Caki2 (cell line): Measurements from ENCODE around the gene CACNA1C. TPM values are rescaled to one million over a fixed set of nuclear protein-coding genes. Genes with fewer than 3 reads are reported as not detected.

Experiments
- DNase-seq: peaks from one replicate; pipeline ENCODE4 v3.0.0-alpha.2; 2015; ENCODE audit warnings: low read depth
- in situ Hi-C: cut with HindIII; loops from 2 replicates; pipeline ENCODE4 v1.10.0; 2016; ENCODE audit warnings: low sequenced_read_pairs, low pct_unique_long_range_greater_than_20kb, mixed read lengths
- total RNA-seq: library from RNA; depleted of rRNA; stranded (reverse); fragments of >200 nt; shearing (Covaris generic); gene quantifications from 2 replicates; pipeline ENCODE4 v1.2.3, GENCODE V29; 2014; ENCODE audit warnings: low replicate concordance

Gene CACNA1C
- total RNA-seq, 1 experiment from 2014 or later: 1.2 TPM

DNA sequence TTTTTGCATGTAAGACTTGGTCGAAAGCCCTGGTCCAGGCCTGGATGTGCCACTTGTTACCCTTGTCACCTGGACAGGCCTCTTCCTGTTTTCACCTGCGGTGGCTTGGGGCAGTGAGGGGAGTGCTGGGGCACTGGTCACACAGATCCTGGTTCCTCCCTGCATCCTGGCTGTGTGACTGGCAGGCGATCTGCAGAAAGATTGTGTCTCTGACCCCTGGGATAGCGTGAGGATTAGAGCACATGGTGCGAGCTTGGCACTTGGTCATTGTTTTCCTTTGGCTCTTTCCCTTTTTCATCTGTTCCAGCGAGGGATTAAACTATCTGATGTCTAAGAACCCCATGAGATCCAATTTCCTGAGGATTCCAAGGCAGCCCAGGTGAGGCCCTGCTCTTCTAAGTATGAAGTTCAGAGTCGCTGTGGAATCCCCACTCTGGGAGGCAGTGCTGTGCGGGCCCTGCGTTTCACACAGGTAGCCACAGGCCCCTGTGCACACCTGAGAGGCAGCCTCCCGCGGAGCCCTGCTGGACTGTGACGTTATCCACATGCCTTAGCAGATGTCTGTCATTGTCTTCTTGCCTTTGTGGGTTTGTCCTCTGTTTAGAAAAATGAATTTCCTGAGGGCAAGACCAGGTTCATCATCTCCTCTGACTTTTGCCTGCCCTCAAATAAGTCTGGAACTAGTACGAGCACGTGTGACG, 288.4 kb downstream of the CACNA1C start:
- in situ Hi-C loops: no loop called here
- no peak for DNase-seq

GRCh38 chr12:2341871-2342270, 289.1 kb downstream of the CACNA1C start:
- DNase-seq: no peak
- in situ Hi-C loops: no loop called here

DNA sequence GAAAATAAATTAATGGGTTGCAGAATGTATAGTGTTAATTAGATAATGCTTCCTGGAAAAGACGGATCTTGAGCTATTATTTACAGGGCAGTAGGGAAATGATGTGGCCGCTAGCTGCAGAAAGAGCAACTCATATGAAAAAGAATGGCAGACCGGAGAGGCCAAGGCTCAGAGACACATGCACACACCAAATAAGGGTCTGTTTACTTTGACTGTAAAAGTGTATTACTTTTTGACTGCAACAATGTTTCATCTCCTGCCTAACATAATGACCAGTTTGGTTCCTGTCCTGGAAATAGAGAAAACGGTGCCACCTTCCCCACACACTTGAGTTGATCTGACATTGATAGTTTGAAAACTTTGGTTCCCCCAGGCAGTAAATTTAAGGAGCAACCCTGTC, 290.9 kb downstream of the CACNA1C start:
- in situ Hi-C loops: no loop called here
- no peak for DNase-seq

- in situ Hi-C loops: no loop called here
- DNase-seq: no peak
These were observed 291.7 kb downstream of the CACNA1C start for GRCh38 chr12:2344476-2344875.

- in situ Hi-C loops: no loop called here
- DNase-seq: no peak
These were observed 292.1 kb downstream of the CACNA1C start for GRCh38 chr12:2344885-2345284.

DNA sequence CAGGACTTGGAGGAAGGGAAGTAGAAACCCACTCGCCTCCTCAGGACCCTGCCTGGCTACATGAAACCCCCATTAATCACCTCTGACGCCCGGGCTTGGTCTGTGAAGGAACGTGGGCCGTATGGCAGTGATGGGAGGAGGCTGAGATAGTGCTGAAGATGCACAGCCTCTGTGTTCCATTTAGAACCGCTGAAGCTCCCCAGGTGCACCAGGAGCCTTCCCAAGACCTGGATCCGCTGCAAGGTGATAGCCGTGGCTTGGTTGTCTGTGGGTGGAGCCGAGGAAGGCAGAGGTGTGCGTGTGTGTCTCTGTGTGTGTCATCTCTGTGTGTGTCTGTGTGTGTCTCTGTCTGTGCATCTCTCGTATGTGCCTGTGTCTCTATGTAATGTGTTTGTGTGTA, 293.1 kb downstream of the CACNA1C start:
- in situ Hi-C loops: no loop called here
- no peak for DNase-seq

- in situ Hi-C loops: no loop called here
- DNase-seq: no peak
These were observed 293.6 kb downstream of the CACNA1C start for GRCh38 chr12:2346416-2346815.

- in situ Hi-C loops: no loop called here
- no peak for DNase-seq
These were observed 294.5 kb downstream of the CACNA1C start for GRCh38 chr12:2347137-2347843.

GRCh38 chr12:2347844-2348481, 295.2 kb downstream of the CACNA1C start:
- DNase-seq: no peak
- in situ Hi-C loops: no loop called here

- in situ Hi-C loops: no loop called here
- no peak for DNase-seq
These were observed 295.7 kb downstream of the CACNA1C start for GRCh38 chr12:2348482-2348852.

DNA sequence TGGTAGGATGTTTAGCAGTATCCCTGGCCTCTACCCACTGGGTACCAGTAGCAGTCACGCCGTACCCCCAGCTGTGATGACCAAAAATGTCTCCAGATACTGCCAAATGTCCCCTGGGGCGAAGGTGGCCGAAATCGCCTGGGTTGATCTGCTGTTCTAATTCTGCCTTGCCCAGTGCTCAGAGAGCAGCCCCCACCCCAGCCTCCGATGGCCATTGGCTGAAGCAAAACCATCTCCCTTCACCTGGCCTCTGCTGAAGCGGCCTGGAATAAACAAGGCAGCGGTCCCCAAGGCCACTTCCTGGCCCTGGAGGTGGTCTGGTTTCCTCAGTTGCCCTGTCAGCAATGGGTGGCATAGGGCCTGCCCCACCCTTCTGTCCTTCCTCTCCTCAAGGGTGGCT, 298.4 kb downstream of the CACNA1C start:
- in situ Hi-C loops: no loop called here
- no peak for DNase-seq

- DNase-seq: no peak
- in situ Hi-C loops: no loop called here
These were observed 299.4 kb downstream of the CACNA1C start for GRCh38 chr12:2352203-2352602.

DNA sequence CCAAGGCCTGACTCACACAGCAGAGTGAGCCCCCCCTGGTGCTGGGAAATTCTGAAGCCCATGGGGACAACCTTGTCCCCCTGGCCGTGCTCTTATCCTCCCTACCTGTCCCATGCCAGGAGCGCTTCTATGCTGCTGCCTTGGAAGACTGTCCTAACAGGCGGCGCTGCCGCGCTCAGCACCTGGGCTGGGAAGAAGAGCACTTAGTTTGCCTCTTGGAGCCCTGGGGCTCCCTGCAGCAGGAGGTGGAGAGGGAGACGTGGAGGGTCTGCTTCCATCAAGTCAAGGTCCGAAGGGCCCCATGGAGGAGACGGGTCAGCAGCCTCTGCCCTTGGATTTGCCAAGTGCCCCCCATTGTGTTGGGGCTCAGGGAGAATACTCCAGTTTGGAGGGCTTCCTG, 300.5 kb downstream of the CACNA1C start:
- no peak for DNase-seq
- in situ Hi-C loops: no loop called here

- in situ Hi-C loops: no loop called here
- no peak for DNase-seq
These were observed 300.9 kb downstream of the CACNA1C start for GRCh38 chr12:2353691-2354090.

GRCh38 chr12:2354151-2354991, 301.6 kb downstream of the CACNA1C start:
- in situ Hi-C loops: no loop called here
- DNase-seq: no peak

GRCh38 chr12:2355198-2355597, 302.4 kb downstream of the CACNA1C start:
- no peak for DNase-seq
- in situ Hi-C loops: no loop called here

DNA sequence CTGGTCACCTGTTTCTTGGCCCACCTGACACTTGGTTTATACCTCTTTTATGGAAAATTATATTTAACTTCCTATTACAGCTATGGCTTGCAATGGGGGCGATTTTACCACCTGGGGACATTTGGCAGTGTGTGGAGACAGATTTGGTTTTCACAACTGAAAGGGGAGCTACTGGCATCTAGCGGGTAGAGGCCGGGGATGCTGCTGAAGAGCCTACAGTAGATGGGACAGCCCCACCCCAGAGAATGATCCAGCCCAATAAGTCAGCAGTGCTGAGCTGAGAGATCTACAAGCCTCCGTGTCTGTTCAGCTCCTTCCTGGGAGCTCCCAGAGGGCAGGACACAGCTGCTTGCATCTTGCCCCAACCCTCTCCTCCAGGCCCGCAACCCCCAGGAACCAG, 302.8 kb downstream of the CACNA1C start:
- DNase-seq: no peak
- in situ Hi-C loops: no loop called here

GRCh38 chr12:2356601-2357125, 303.9 kb downstream of the CACNA1C start:
- no peak for DNase-seq
- in situ Hi-C loops: no loop called here
